OCI-M1 (cell line): ENCODE results near the gene PIGR.

Experiments
- DNase-seq: peaks from one replicate; lab custom pipeline; 2025; lab: John Stamatoyannopoulos, UW

The PIGR gene

DNA sequence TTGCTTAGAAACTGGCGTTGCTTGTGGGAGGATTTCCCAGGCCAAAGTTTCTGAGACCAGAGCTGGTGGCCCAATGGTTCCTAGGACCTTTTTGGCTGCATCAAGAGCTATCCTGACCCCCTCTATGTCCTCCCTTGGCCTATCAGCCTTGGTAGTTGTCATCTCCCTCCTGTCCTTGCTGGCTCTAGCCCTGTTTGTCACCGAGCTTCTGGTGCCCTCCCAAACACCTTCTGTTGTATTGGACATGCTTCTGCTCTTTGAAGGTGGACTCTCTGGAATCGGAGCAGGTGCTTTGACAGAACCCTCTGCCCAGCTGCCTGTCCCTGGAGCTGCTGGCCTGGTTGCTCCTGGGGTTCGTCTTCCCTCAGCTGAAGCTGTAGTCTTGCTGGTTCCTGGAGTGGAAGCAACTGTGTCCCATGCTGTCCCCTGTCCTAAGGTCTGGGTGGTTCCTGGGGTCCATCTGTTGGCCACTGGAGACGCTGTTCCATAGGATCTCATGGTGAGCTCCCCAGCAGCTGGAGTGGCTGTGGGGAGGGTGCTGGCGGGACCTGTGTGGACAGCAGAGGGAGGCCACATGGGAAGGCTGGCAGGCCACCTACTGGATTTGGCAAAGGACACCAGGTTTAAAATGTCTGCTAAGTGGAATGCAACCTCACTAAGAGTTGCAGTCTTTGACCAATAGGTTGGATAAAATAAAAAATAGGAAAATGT is 14.6 kb upstream of the PIGR start:
- DNase-seq: no peak

DNA sequence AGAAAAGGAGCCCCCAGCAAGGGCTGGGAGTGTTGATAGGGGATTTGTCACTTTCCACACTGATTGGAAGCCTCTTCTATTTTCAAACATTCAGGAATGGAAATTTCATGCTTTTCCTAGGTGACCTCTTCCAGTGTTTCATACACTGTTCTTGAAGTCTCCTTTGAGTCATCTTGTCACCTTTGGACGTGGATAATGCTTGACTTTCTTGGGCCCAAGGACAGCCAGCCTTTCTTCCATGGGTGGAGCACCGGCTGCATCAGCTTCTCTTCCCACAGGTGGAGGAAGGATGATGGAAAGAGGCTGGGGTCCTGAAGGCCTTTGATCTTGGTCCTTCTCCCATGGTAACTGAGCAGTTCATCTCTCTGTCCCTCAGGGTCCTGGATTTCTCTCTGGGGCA is 11.9 kb upstream of the PIGR start:
- no peak for DNase-seq

DNA sequence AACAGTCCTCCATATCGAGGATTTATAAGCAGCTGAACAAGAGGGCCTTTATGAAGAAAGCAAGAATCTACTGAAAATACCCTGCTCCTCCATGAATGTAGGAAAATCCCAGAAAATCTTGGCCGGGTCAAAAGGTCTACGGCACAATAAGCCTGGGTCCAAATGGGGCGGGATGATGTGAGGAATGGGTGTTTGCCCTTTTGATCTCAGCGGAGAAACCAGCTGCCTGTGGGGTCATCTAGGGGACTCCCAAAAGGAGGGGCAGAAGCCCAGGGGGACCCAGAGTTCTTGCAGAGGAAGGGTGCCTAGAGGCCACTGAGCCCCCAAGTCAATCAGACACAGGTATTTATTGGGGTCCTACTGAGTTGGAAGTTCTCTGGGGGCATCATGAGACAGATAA is 11.4 kb upstream of the PIGR start:
- DNase-seq: no peak

DNA sequence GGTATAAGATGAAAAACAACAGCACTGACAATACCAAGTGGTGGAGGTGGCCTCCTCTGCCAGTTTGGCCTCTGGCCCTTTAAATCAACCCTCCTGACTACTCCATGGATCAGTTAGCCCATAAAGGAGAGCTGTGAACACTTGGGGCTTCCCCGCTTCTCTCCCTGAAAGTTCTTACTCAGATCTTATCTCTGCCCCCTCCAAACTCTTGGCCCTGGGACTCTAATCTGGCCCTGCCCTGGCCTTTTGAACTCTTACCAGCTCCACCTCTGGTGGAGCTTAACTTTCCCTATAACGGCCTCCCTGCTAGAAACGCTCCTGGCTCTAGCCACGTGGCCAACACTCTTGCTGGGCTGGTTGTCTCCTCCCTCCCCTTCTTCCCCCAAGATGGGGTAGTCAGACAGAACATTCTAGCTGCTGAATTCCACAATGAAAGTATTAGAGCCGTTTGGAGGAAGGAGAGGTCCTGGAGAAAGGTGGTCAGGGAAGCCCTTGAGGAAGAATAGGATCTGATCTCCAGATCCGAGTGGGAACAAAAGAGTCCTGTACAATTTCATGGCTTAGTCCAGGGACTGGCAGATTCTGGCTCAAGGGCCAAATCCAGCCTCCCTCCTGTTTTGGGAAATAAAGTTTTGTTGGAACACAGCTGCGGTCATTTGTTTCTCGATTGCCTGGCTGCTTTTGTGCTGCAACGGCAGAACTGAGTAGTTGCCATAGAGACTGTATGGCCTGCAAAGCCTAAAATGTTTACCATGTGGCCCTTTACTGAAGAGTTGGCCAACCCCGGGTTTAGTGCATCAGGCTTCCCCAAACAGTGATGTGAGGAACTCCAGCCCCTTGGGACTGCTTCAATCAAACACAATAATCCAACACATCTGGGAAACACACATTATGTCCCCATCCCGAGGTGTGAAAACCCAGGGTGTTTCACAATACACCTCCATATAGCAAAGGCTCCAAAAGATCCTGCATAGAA is 9.5 kb upstream of the PIGR start:
- peak; percentile 61 for DNase-seq

DNA sequence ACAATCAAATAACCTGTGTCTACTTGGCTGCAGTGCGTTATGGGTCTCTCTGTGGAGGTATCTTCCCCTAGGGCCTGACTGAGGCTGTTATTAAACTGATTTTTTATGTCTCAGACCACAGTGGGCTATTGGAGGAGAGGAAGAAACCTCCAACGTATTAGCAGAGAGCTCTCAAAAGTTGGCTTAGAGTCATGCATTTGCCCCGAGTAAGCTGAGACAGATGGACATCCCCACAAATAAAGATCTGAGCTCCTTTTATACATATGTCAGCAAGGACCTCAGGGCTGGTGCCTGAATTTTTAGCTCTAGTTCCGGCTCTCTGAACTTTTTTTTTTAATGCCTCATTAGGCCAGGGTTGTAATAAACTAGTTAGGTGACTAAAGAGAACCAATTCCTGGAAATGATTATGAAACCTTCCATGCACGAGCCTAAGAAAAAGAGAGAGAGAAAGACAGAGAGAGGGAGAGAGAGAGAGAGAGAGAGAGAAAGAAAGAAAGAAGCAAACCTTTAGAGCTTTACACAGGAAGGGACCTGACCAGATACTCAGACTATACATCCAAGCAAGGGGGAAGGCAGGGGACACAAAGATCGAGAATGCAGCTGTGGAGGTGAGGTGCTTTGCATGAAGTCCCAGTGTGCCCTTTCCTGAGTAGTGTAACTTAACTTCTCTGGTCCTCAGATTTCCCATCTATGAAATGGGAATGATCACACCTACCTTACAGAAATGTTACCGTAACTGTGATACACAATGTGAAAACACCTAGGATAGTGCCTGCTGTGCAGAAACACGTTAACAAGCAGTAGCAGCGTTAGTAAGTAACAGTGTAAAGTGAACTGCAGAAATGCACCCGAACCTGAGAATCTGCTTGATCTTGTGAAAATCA is 8.4 kb upstream of the PIGR start:
- peak; percentile 42 for DNase-seq

DNA sequence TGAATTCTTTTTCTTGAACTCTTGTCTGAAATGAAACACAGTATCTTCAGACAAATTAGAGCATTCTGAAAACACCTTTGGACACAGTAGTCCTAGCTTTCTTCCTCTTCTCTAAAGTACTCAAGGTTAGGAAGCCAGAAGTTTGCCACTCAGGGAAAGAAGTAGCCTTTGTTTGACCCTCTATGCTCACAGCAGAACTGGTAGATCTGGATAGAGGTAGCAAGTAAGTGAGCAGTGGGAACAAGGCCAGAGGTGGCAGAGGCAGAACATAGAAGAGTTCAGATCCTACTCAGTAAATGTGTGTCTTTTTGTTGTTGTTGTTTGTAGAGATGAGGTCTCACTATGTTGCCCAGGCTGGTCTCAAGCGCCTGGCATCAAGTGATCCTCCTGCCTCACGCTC is 7.4 kb upstream of the PIGR start:
- DNase-seq: no peak

DNA sequence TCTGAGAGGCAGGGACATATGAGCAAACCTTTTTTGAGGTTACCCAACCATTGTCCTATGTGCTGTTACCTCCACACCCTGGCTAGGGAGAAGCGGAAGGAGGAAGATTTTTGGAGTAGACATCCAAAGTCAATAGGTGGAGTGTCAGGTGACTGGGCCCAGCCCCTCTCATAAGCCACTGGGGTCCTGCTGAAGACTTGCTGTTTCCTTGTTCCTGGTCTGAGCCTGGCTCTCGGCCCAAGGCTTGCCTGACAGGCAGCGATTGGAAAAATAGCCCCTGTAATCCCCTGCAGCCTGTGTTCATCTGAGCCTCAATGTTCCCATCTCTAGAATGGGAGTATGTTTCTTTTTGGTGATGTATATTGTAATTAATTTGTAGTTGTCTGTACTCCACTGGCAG is 6.9 kb upstream of the PIGR start:
- no peak for DNase-seq

DNA sequence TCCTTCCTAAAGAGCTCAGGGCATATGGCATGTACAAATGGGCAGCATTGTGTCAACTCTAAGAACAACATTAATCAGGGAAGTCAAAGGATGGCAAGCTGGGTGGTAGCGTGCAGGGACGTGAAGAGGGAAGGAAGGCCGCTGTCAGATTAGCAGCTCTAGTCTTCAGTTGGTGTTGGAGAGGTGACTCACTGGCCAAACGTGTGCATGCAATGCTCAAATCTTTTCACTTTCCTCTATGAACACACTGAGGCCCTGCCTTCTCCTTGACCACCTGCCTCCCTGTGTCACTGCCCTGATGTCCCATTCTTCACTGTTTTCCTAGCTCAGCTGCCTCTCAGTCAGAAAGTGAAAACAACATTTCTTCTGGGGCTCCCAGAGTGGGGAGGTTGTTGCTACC is 5.9 kb upstream of the PIGR start:
- DNase-seq: no peak

DNA sequence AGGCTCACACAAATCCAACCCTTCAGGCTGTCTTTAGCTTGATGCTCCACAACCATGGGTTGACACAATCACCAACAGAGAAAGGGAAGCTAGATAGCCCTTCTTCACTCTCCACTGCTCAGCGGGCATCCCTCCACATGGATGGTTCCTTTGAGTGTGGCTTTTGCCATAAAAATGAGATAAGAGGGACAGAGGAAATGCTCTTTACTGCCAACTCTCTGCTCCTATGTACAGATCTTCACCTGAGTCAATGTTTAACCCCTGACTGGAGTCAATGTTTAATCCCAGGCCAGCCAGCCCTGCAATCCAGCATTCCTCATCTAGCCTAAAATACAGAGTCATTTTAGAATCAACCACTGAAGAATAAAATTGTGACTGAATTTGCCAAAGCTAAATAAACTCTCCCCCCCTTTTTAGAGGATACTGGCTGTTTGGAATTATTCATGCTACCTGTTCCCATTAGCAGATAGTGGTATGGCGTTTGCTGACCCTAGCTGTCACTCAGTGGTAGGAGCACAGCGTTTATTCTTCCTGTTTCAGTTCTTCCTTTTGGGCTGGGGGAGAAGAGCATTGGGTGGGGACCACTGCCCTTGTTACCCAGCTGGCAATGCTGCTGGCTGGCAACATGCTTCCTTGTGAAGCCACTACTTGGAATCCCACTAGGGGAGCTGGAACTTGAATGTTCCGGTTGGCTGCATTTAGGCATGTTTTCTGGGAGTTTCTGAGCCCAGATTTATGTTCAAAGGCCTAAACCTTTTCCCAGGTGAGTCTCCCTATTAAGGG is 5.2 kb upstream of the PIGR start:
- no peak for DNase-seq

DNA sequence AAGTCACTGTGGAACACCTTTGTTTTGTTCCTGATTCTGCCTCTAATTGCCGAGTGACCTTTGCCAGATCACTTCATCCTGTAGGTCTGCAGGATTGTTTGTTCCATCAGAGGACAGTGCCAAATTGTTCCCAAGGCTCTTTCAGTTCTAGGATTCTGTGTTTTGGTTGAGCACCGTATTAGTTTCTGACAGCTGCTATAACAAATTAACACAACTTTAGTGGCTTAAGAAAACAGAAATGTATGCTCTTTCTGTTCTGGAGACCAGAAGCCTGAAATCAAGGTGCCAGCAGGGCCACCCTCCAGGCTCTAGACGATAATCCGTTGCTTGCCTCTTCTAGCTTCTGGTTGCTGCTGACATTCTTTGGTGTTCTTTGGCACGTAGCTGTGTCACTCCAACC is 3.4 kb upstream of the PIGR start:
- no peak for DNase-seq

DNA sequence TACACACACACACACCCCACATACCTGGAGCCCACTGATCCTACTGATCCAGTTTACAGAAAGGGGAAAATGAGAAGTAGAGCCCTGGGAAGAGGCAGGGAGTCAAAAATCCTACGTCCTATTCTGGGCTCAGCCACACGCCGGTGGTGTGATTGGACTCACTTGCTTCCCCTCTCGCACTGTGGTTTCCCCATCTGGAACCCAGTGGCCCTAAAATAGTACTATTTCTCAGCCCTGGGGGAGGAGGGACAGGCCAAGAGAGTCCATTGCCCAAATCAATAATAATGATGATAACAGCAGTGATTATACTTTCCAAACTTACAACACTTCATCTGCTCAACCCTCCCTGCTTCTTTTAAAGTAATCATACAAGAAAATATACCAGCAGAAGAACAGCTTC is 2.9 kb upstream of the PIGR start:
- no peak for DNase-seq

DNA sequence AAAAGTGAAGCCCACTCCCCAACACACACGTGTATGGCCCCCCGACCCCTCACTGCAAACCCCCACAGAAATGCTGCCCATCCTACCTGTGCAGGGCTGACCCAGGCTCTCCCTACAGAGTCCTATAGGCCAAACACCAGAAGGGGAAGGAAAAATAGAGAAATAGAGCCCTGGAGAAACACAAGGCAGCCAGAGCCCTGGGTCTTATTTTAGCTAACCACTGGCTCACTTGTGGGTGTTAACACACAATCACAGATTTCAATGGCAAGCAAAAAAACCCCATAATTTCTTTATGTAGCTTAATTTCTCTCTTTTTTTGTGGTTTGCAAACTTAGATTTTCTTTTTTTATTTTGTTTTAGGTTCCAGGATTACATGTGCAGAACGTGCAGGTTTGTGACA is 989 bp upstream of the PIGR start:
- DNase-seq: no peak

DNA sequence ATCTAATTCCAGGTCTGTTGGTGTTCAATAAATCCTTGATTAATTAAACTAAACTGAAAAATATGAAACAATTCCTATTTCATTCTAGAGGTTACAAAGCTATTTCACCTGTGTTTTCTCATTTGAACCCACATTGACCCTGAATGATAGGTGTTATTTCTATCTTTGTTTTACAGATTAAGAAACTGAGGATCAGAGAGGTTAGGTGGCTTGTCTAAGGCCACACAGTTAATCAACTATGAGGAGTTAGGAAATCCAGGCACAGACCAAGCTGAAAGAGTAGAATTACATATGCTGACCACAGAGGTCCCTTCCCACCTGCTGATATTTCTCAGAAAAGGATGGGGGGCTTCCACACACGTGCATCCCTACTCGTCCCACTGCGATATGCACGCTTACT is 487 bp downstream of the PIGR start:
- DNase-seq: no peak

DNA sequence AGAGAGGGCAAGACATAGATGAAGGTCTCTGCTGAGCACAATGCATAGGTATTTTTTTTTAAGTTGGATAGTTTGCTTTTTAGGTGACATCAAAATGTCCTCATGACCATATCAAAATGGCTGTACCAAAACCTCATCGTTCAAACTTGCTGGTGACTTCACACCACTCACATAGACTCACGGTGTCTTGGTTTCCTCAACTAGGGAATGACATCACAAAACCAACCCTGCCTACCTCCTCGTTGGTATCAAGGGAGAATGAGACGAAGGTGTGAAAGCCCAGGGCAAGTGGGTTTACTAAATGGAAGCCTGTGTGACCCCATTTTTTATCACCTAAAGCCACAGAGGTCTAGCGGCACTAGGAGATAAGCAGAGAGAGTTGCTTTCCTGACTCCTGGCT is 1.6 kb downstream of the PIGR start:
- no peak for DNase-seq

DNA sequence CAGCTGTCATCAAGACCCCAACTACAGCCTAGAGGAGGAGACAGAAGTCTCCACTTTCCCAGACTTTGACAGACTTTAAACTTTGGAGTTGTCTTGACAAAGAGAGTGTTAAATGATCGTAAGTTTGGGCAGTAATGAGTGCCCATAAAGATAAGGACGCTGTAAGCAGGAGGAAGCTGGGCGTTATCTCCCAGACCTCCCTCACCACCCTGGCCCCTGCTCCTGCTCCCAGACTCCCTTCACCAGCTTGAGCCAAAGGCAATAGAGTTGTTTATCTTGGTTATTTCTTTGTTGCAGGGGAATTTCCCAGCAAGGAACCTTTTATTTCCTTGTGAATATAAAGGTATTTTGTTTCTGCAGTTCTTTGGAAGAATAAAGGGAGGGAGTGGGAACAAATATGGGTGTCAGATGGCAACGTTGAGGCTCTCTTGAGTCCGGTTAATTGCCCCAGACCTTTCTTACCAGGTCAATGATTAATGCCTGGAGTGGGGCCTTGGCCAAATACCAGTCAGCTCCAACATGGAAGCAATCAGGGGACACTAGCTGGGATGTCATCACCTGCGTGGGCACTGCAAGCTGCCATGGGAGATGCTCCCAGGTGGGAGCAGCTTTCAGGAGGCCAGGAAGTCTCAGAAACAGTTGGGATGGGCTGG is 4.4 kb downstream of the PIGR start:
- peak; percentile 73 for DNase-seq

DNA sequence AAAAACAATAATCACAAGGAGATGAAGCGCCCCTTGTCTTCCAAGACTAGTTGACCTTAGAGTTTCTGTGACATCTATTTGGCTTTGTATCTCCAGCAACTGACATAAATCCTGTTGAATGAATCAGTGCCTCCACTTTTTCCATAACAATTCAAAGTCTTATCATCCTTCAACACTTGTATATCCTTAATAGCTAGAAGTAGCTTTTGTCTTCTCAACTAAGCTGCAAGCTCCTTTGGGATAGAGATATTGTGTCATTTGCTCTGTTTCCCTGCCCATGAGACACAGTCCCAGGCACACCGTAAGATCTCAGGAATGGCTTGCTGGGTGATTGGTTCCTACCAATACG is 5.7 kb downstream of the PIGR start:
- no peak for DNase-seq

DNA sequence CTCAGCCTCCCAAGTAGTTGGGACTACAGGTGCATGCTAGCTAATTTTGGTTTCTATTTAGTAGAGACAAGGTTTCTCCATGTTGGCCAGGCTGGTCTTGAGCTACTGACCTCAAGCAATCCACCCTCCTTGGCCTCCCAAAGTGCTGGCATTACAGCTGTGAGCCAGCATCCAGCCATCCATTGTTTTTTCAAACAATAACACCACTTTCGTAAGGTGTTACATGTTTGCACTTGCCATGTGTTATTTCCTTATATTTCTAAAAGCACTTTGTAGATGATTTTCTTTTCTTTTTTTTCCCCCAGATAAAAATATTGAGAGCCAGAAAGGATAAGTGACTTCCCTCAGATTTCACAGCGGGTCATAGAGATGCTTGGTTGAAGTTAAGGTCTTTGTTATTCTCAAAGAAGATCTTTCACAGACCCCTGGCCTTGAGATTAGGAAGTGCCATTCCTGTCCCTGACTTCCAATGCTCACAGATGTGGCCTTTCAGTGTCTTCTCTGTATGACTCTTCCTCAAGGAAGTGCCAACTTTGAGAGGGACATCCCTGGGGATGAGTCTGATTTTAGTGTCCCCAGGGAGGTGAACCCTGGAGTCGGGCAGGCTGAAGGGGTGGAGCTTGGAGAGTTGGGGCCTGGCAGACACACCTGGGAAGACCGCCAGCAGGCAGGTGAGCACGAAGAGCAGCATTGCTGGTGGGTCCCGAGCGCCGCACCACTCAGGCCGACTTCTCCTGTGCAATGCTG is 6.3 kb downstream of the PIGR start:
- no peak for DNase-seq

DNA sequence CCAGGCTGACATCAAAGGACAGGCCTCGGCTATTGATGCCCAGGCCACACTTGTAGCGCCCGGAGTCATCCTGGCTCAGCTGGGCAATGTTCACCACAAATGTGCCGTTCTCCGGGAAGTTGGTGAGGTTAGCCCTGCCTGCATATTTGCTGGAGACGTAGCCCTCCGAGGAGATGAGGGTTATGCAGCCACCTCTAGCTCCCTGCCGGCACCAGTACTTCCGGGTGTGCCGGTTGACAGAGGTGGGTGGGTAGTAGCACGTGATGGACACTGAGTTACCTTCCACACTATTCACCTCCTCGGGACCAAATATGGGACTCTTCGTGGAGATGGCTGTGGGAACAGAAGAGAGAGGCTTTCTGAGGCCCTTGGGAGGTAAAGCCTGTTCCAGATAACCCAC is 7.1 kb downstream of the PIGR start:
- no peak for DNase-seq

DNA sequence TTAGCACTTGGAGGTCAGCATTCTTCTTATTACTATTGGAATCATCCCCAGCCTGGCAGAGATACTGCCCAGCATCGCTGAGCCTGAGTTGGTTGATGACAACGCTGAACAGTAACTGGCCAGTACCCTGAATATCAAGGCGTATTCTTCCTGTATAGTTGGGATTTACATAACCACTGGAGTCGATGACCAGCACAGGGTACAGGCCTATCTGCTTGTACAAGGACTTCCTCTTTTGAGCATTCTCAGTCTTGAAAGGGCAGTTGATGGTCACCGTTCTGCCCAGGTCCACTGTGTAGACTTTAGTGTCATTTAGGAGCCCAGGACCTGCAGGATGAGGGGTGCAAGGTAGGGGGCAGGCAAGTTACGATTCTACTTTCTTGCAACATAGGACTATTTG is 8.8 kb downstream of the PIGR start:
- peak; percentile 62 for DNase-seq

DNA sequence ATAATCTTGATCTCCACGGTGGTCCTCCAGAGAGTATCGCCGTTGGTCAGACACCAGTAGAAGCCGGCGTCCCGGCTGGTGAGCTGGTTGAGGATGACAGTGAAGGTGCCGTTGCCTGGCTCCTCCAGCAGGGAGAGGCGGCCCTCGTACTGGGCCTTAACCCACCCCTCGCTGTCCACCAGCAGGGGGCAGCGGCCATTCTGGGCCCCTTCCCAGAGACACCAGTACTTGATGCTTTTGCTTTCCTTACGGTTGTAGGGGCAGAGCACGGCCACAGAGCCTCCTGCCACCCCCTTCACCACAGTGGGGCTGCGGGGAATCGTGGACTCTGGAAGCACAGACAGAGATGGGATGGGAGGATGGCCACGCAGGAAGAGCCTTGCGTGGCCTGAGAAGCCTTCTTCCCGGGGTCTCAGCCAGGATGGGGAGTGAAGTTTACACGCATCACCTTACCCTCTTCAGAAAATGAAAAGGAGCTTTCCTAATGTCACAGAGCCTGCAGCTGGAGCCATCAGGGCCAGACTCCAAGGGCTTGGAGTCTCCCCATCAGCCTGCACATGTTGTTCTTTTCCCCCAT is 10.7 kb downstream of the PIGR start:
- peak; percentile 86 for DNase-seq
